ENCODE results near the gene HSPA12B.

The HSPA12B gene

GRCh38 chr20:3693376-3693775, 39.1 kb upstream of the HSPA12B start:
- H3K27ac ChIP-seq, result no peak overlapping the region
- H3K9me3 ChIP-seq, result no peaks in the 10 kb centered on the region
- H4K20me1 ChIP-seq, result no peaks in the 10 kb centered on the region

GRCh38 chr20:3694864-3695263, 37.6 kb upstream of the HSPA12B start:
- Histone ChIP-seq H3K27ac (no peak overlapping the region), H3K4me2 (no peak overlapping the region), H3K36me3 (no peaks in the 10 kb centered on the region), H3K27me3 (no peaks in the 10 kb centered on the region), H3K9me3 (no peaks in the 10 kb centered on the region), H3K4me1 (no peaks in the 10 kb centered on the region), H3K9ac (no peak overlapping the region), H4K20me1 (no peaks in the 10 kb centered on the region), H3K4me3 (no peak overlapping the region)
- no peak for TF ChIP-seq Cebpa-rat (IDR thresholded peaks at IDR 0.05)

More at GRCh38 chr20:3693376-3693775, 39.1 kb upstream of the HSPA12B start:
- Histone ChIP-seq H3K4me1 (no peaks in the 10 kb centered on the region), H3K9ac (no peak overlapping the region), H3K36me3 (no peaks in the 10 kb centered on the region), H3K27me3 (no peaks in the 10 kb centered on the region), H3K4me2 (no peak overlapping the region), H3K4me3 (no peak overlapping the region)
- no peak for TF ChIP-seq Cebpa-rat (IDR thresholded peaks at IDR 0.05)

- Histone ChIP-seq H3K36me3 (no peaks in the 10 kb centered on the region), H3K9me3 (no peaks in the 10 kb centered on the region), H3K9ac (no peak overlapping the region), H3K27me3 (no peaks in the 10 kb centered on the region), H3K4me3 (no peak overlapping the region), H3K4me2 (no peak overlapping the region), H3K4me1 (no peaks in the 10 kb centered on the region), H3K27ac (no peak overlapping the region), H4K20me1 (no peaks in the 10 kb centered on the region)
- TF ChIP-seq Cebpa-rat (IDR thresholded peaks at IDR 0.05), result no peak
Measured at GRCh38 chr20:3696200-3696599, 36.3 kb upstream of the HSPA12B start.

- H3K4me1 ChIP-seq, result no peaks in the 10 kb centered on the region
- no peaks in the 10 kb centered on the region for H3K9me3 ChIP-seq
- no peaks in the 10 kb centered on the region for H4K20me1 ChIP-seq
- no peaks in the 10 kb centered on the region for H3K36me3 ChIP-seq
- no peak overlapping the region for H3K4me2 ChIP-seq
- H3K27ac ChIP-seq, result no peak overlapping the region
- TF ChIP-seq Cebpa-rat (IDR thresholded peaks at IDR 0.05), result no peak
- H3K9ac ChIP-seq, result no peak overlapping the region
- no peak overlapping the region for H3K4me3 ChIP-seq
- no peaks in the 10 kb centered on the region for H3K27me3 ChIP-seq
Measured at GRCh38 chr20:3696745-3697587, 35.5 kb upstream of the HSPA12B start.

- Histone ChIP-seq H3K4me3 (no peak overlapping the region), H4K20me1 (no peaks in the 10 kb centered on the region), H3K9ac (no peak overlapping the region), H3K4me2 (no peak overlapping the region), H3K27me3 (no peaks in the 10 kb centered on the region), H3K36me3 (no peaks in the 10 kb centered on the region), H3K4me1 (no peaks in the 10 kb centered on the region), H3K27ac (no peak overlapping the region), H3K9me3 (no peaks in the 10 kb centered on the region)
- no peak for TF ChIP-seq Cebpa-rat (IDR thresholded peaks at IDR 0.05)
Measured at GRCh38 chr20:3697588-3698305, 34.7 kb upstream of the HSPA12B start.

GRCh38 chr20:3698591-3699001, 33.9 kb upstream of the HSPA12B start:
- Histone ChIP-seq H3K4me2 (no peak overlapping the region), H3K36me3 (no peaks in the 10 kb centered on the region), H3K9me3 (no peaks in the 10 kb centered on the region), H3K4me3 (no peak overlapping the region), H3K4me1 (no peaks in the 10 kb centered on the region), H4K20me1 (no peaks in the 10 kb centered on the region), H3K9ac (no peak overlapping the region), H3K27ac (no peak overlapping the region), H3K27me3 (no peaks in the 10 kb centered on the region)
- no peak for TF ChIP-seq Cebpa-rat (IDR thresholded peaks at IDR 0.05)

- Histone ChIP-seq H4K20me1 (no peaks in the 10 kb centered on the region), H3K4me3 (no peak overlapping the region), H3K9me3 (no peaks in the 10 kb centered on the region), H3K4me1 (no peaks in the 10 kb centered on the region), H3K36me3 (no peaks in the 10 kb centered on the region), H3K27me3 (no peaks in the 10 kb centered on the region), H3K4me2 (no peak overlapping the region), H3K27ac (no peak overlapping the region), H3K9ac (no peak overlapping the region)
- no peak for TF ChIP-seq Cebpa-rat (IDR thresholded peaks at IDR 0.05)
Measured at GRCh38 chr20:3699037-3699436, 33.4 kb upstream of the HSPA12B start.

- H3K4me3 ChIP-seq, result no peak overlapping the region
- no peaks in the 10 kb centered on the region for H3K27me3 ChIP-seq
- H4K20me1 ChIP-seq, result no peaks in the 10 kb centered on the region
- H3K4me1 ChIP-seq, result no peaks in the 10 kb centered on the region
- H3K9me3 ChIP-seq, result no peaks in the 10 kb centered on the region
- H3K27ac ChIP-seq, result no peak overlapping the region
- no peak for TF ChIP-seq Cebpa-rat (IDR thresholded peaks at IDR 0.05)
- no peak overlapping the region for H3K9ac ChIP-seq
- no peak overlapping the region for H3K4me2 ChIP-seq
- H3K36me3 ChIP-seq, result no peaks in the 10 kb centered on the region
Measured at GRCh38 chr20:3701061-3701998, 31.2 kb upstream of the HSPA12B start.

GRCh38 chr20:3702611-3703391, 29.7 kb upstream of the HSPA12B start:
- Histone ChIP-seq H3K27me3 (no peaks in the 10 kb centered on the region), H3K4me1 (no peaks in the 10 kb centered on the region), H4K20me1 (no peaks in the 10 kb centered on the region), H3K27ac (no peak overlapping the region), H3K4me2 (no peak overlapping the region), H3K4me3 (no peak overlapping the region), H3K9me3 (no peaks in the 10 kb centered on the region), H3K36me3 (no peaks in the 10 kb centered on the region), H3K9ac (no peak overlapping the region)
- TF ChIP-seq Cebpa-rat (IDR thresholded peaks at IDR 0.05), result no peak
